ENCODE results near the gene PROCR. TPM values are rescaled to one million over a fixed set of nuclear protein-coding genes. Genes with fewer than 3 reads are reported as not detected.

PROCR gene
- total RNA-seq, result 46.0 and 50.5 TPM in 2 replicates
- polyA plus RNA-seq, result 24.5 and 33.5 TPM in 2 replicates
- polyA plus RNA-seq (2012), result 26.1 and 36.7 TPM in 2 replicates
- 18.0 and 18.1 TPM in 2 replicates for polyA minus RNA-seq (ENCODE audit: low replicate concordance)

GRCh38 chr20:35171753-35172433, at the start of gene PROCR:
Gene PROCR, plus strand, starts transcription at chr20:35172072. Its CDS starts 83 bp downstream, at chr20:35172155.
- H3K9me3 ChIP-seq (ENCODE audit: control insufficient read depth, insufficient read depth, low read depth, low read length), result no peaks in the 10 kb centered on the region
- H3K4me2 ChIP-seq (ENCODE audit: extremely low read depth, insufficient read depth, low read length), result peak within 1 kb of the TSS; percentile 98
- DNase-seq (ENCODE audit: low read depth in 2 of 2), result peak; percentile 87 to 95
- no peaks in the 10 kb centered on the region for H3K4me1 ChIP-seq (ENCODE audit: control insufficient read depth, extremely low read depth, insufficient read depth, low read length)
- H4K20me1 ChIP-seq (ENCODE audit: control insufficient read depth, extremely low read depth, insufficient read depth, low read length), result no peaks in the 10 kb centered on the region
- H3K27ac ChIP-seq (ENCODE audit: insufficient read depth, low read length), result peak within 1 kb of the TSS; percentile 18
- H3K79me2 ChIP-seq (ENCODE audit: control insufficient read depth, insufficient read depth, low read length), result no peaks in the 10 kb centered on the region
- peak within 1 kb of the TSS; percentile 45 for H3K9ac ChIP-seq (ENCODE audit: insufficient read depth, low read length)
- H3K4me3 ChIP-seq (replicated peaks in 1 of 4; ENCODE audit: control extremely low read depth in 1 of 4, insufficient read depth in 1 of 4, low read depth in 3 of 4, low read length in 4 of 4), result peak within 1 kb of the TSS; percentile 62 to 68 (median 63)
- H3K36me3 ChIP-seq (ENCODE audit: control insufficient read depth, insufficient read depth, low read length), result no peaks in the 10 kb centered on the region
- no peaks in the 10 kb centered on the region for H3K27me3 ChIP-seq (ENCODE audit: control insufficient read depth, insufficient read depth, low read length)
- TF ChIP-seq CTCF (conservative IDR thresholded peaks at IDR 0.05 in 1 of 2, IDR thresholded peaks at IDR 0.05 in 1 of 2; ENCODE audit: low read depth in 1 of 2, low read length in 2 of 2) (no peak), EZH2 (IDR thresholded peaks at IDR 0.05; ENCODE audit: low read length, missing control alignments) (no peak)
- H2AFZ ChIP-seq (ENCODE audit: low read length), result peak within 1 kb of the TSS; percentile 94

GRCh38 chr20:35122756-35123405, 49.0 kb upstream of the PROCR start:
- Histone ChIP-seq H3K9me3 (ENCODE audit: control insufficient read depth, insufficient read depth, low read depth, low read length) (no peaks in the 10 kb centered on the region), H3K4me1 (ENCODE audit: control insufficient read depth, extremely low read depth, insufficient read depth, low read length) (peaks cover under 1% of the 10 kb centered on the region), H3K79me2 (ENCODE audit: control insufficient read depth, insufficient read depth, low read length) (no peaks in the 10 kb centered on the region), H3K4me2 (ENCODE audit: extremely low read depth, insufficient read depth, low read length) (no peak overlapping the region), H3K27me3 (ENCODE audit: control insufficient read depth, insufficient read depth, low read length) (no peaks in the 10 kb centered on the region), H3K9ac (ENCODE audit: insufficient read depth, low read length) (no peak overlapping the region), H4K20me1 (ENCODE audit: control insufficient read depth, extremely low read depth, insufficient read depth, low read length) (no peaks in the 10 kb centered on the region), H3K27ac (ENCODE audit: insufficient read depth, low read length) (no peak overlapping the region), H3K4me3 (replicated peaks in 1 of 4; ENCODE audit: control extremely low read depth in 1 of 4, insufficient read depth in 1 of 4, low read depth in 3 of 4, low read length in 4 of 4) (no peak overlapping the region), H3K36me3 (ENCODE audit: control insufficient read depth, insufficient read depth, low read length) (peaks cover 6% of the 10 kb centered on the region), H2AFZ (ENCODE audit: low read length) (no peak overlapping the region)
- no peak for DNase-seq (ENCODE audit: low read depth in 2 of 2)
- no peak for TF ChIP-seq EZH2 (IDR thresholded peaks at IDR 0.05; ENCODE audit: low read length, missing control alignments)
- TF ChIP-seq CTCF (conservative IDR thresholded peaks at IDR 0.05 in 1 of 2, IDR thresholded peaks at IDR 0.05 in 1 of 2; ENCODE audit: low read depth in 1 of 2, low read length in 2 of 2), result no peak

- Histone ChIP-seq H3K27ac (ENCODE audit: insufficient read depth, low read length) (no peak overlapping the region), H3K4me2 (ENCODE audit: extremely low read depth, insufficient read depth, low read length) (no peak overlapping the region), H3K9me3 (ENCODE audit: control insufficient read depth, insufficient read depth, low read depth, low read length) (no peaks in the 10 kb centered on the region), H3K4me1 (ENCODE audit: control insufficient read depth, extremely low read depth, insufficient read depth, low read length) (no peaks in the 10 kb centered on the region), H4K20me1 (ENCODE audit: control insufficient read depth, extremely low read depth, insufficient read depth, low read length) (no peaks in the 10 kb centered on the region), H3K9ac (ENCODE audit: insufficient read depth, low read length) (no peak overlapping the region), H3K36me3 (ENCODE audit: control insufficient read depth, insufficient read depth, low read length) (no peaks in the 10 kb centered on the region), H3K79me2 (ENCODE audit: control insufficient read depth, insufficient read depth, low read length) (no peaks in the 10 kb centered on the region), H3K4me3 (replicated peaks in 1 of 4; ENCODE audit: control extremely low read depth in 1 of 4, insufficient read depth in 1 of 4, low read depth in 3 of 4, low read length in 4 of 4) (no peak overlapping the region), H3K27me3 (ENCODE audit: control insufficient read depth, insufficient read depth, low read length) (no peaks in the 10 kb centered on the region), H2AFZ (ENCODE audit: low read length) (no peak overlapping the region)
- TF ChIP-seq EZH2 (IDR thresholded peaks at IDR 0.05; ENCODE audit: low read length, missing control alignments) (no peak), CTCF (conservative IDR thresholded peaks at IDR 0.05 in 1 of 2, IDR thresholded peaks at IDR 0.05 in 1 of 2; ENCODE audit: low read depth in 1 of 2, low read length in 2 of 2) (no peak)
- DNase-seq (ENCODE audit: low read depth in 2 of 2), result no peak
These were observed 46.1 kb upstream of the PROCR start for GRCh38 chr20:35125753-35126152.
